GM23338 (cell line): Measurements from ENCODE around the gene PDE1C. TPM values are rescaled to one million over a fixed set of nuclear protein-coding genes. Genes with fewer than 3 reads are reported as not detected.

Experiments
- ATAC-seq: fragments of 200-7000 bp; cut with Tn5 transposase; 3 replicates; pipeline ENCODE4 v1.9.1; 2020
- DNase-seq: peaks from one replicate; pipeline ENCODE4 v3.0.0-alpha.2; 2015; ENCODE audit warnings: low spot score
- H2AFZ ChIP-seq: fragments of 200-600 bp; sonication (generic); 2 replicates; pipeline ENCODE4 v1.8.0; 2016; ENCODE audit warnings: antibody characterized with exemption, mild to moderate bottlenecking, moderate library complexity
- H3F3A ChIP-seq: fragments of 200-600 bp; sonication (generic); replicated peaks from 2 replicates; pipeline ENCODE4 v1.8.0; 2017; ENCODE audit warnings: antibody characterized with exemption, mixed run types, low read depth
- H3K27ac ChIP-seq: fragments of 200-600 bp; sonication (generic); 2 replicates; pipeline ENCODE4 v1.6.1; 2016; ENCODE audit warnings: low read depth
- H3K27me3 ChIP-seq: fragments of 200-600 bp; sonication (generic); 2 replicates; pipeline ENCODE4 v1.8.0; 2016; ENCODE audit warnings: mild to moderate bottlenecking, mixed run types, moderate library complexity; ENCODE audit not compliant: insufficient read depth
- H3K36me3 ChIP-seq: fragments of 200-600 bp; sonication (generic); 2 replicates; pipeline ENCODE4 v1.8.0; 2016; ENCODE audit warnings: mild to moderate bottlenecking; ENCODE audit not compliant: insufficient read depth
- H3K4me1 ChIP-seq: fragments of 200-600 bp; sonication (generic); 2 replicates; pipeline ENCODE4 v1.8.0; 2016; ENCODE audit warnings: mild to moderate bottlenecking, moderate library complexity; ENCODE audit not compliant: insufficient read depth
- H3K4me2 ChIP-seq: fragments of 200-600 bp; sonication (generic); 2 replicates; pipeline ENCODE4 v1.7.1; 2017; ENCODE audit warnings: mixed run types
- H3K4me3 ChIP-seq: fragments of 200-600 bp; sonication (generic); 2 replicates; pipeline ENCODE4 v1.6.1; 2016; ENCODE audit warnings: mixed run types
- H3K79me2 ChIP-seq: fragments of 200-600 bp; sonication (generic); replicated peaks from 2 replicates; pipeline ENCODE4 v1.8.0; 2017; ENCODE audit warnings: mild to moderate bottlenecking; ENCODE audit not compliant: insufficient read depth
- H3K9me2 ChIP-seq: fragments of 200-600 bp; sonication (generic); 2 replicates; pipeline ENCODE4 v1.8.0; 2017; ENCODE audit not compliant: insufficient read depth
- H4K20me1 ChIP-seq: fragments of 200-600 bp; sonication (generic); replicated peaks from 2 replicates; pipeline ENCODE4 v1.8.0; 2017; ENCODE audit warnings: mild to moderate bottlenecking; ENCODE audit not compliant: insufficient read depth
- H3K27ac Mint-ChIP-seq: 2 replicates; pipeline ENCODE4 v1.8.0; 2020; ENCODE audit warnings: inconsistent platforms, mild to moderate bottlenecking, moderate library complexity, mixed read lengths
- H3K27me3 Mint-ChIP-seq: 3 replicates; pipeline ENCODE4 v1.8.0; 2022; ENCODE audit warnings: low read depth, mild to moderate bottlenecking, moderate library complexity, mixed read lengths, inconsistent platforms; ENCODE audit not compliant: insufficient read depth, poor library complexity
- H3K36me3 Mint-ChIP-seq: 3 replicates; pipeline ENCODE4 v1.8.0; 2021; ENCODE audit warnings: low read depth, mild to moderate bottlenecking, inconsistent platforms, moderate library complexity, mixed read lengths
- H3K4me1 Mint-ChIP-seq: 3 replicates; pipeline ENCODE4 v1.8.0; 2020; ENCODE audit warnings: mild to moderate bottlenecking, inconsistent platforms, mixed read lengths
- H3K4me3 Mint-ChIP-seq: 3 replicates; pipeline ENCODE4 v1.8.0; 2021; ENCODE audit warnings: moderate library complexity, mild to moderate bottlenecking, inconsistent platforms, mixed read lengths
- H3K9me3 Mint-ChIP-seq: 3 replicates; pipeline ENCODE4 v1.8.0; 2020; ENCODE audit warnings: moderate library complexity, mild to moderate bottlenecking, inconsistent platforms, mixed read lengths
- CREB1 ChIP-seq: fragments of 250-450 bp; sonication (Bioruptor Pico); IDR thresholded peaks from 2 replicates; pipeline ENCODE4 v1.5.0; 2020; ENCODE audit warnings: low read depth, mild to moderate bottlenecking, moderate library complexity
- EZH2 ChIP-seq: fragments of 200-600 bp; sonication (generic); IDR thresholded peaks from one replicate; pipeline ENCODE4 v1.8.0; 2017; ENCODE audit warnings: antibody characterized with exemption, mild to moderate bottlenecking, low read depth; ENCODE audit not compliant: unreplicated experiment
- EZH2phosphoT487 ChIP-seq: fragments of 200-600 bp; sonication (generic); IDR thresholded peaks from one replicate; pipeline ENCODE4 v1.8.1; 2018; ENCODE audit warnings: antibody characterized with exemption; ENCODE audit not compliant: unreplicated experiment
- JUNB ChIP-seq: IDR thresholded peaks from one replicate; pipeline ENCODE4 v1.6.1; 2016; ENCODE audit warnings: antibody characterized with exemption; ENCODE audit not compliant: unreplicated experiment
- NANOG ChIP-seq: IDR thresholded peaks from 2 replicates; pipeline ENCODE4 v1.6.1; 2016; ENCODE audit warnings: antibody characterized with exemption, borderline replicate concordance
- POLR2AphosphoS5 ChIP-seq: IDR thresholded peaks from 2 replicates; pipeline ENCODE4 v1.6.1; 2016; ENCODE audit warnings: antibody characterized with exemption, low read depth
- ZNF114 ChIP-seq: fragments of 250-450 bp; sonication (Bioruptor Pico); IDR thresholded peaks from 2 replicates; pipeline ENCODE4 v1.5.0; 2020; ENCODE audit warnings: mild to moderate bottlenecking, moderate library complexity
- ZNF331 ChIP-seq: fragments of 250-450 bp; sonication (Bioruptor Pico); IDR thresholded peaks from 2 replicates; pipeline ENCODE4 v1.5.0; 2020; ENCODE audit warnings: low read depth, mild to moderate bottlenecking, moderate library complexity
- polyA plus RNA-seq: library from polyadenylated mRNA; unstranded; fragments of >200 nt; fragmentation: Nextera tagmentation; extraction: Ambion mirVana; gene quantifications from 2 replicates; pipeline ENCODE4 v1.2.1, GENCODE V29; 2016
- total RNA-seq: library from RNA; depleted of rRNA; stranded (reverse); fragments of >200 nt; shearing (Covaris generic); gene quantifications from 2 replicates; pipeline ENCODE4 v1.2.3, GENCODE V29; 2014
- TF ChIP-seq, protein P1 (sequence below): fragments of 250-450 bp; sonication (Bioruptor Pico); IDR thresholded peaks from 2 replicates; pipeline ENCODE4 v1.5.0; 2020; ENCODE audit warnings: mild to moderate bottlenecking, moderate library complexity
- TF ChIP-seq, protein P2 (sequence below), 2 experiments: fragments of 200-600 bp in 1 of 2; sonication (generic) in 1 of 2; conservative IDR thresholded peaks; 2 replicates each; pipeline versions ENCODE4 v1.5.1 to v1.6.1; 2016 to 2017; ENCODE audit warnings: antibody characterized with exemption in 2 of 2, low read depth in 2 of 2, mild to moderate bottlenecking in 2 of 2, moderate library complexity in 1 of 2
- TF ChIP-seq, protein P3 (sequence below): IDR thresholded peaks from 2 replicates; pipeline ENCODE4 v1.6.1; 2016; ENCODE audit warnings: antibody characterized with exemption

Gene PDE1C
- total and polyA plus RNA-seq, 2 experiments from 2014 or later: 0.28 TPM; not detected in 1

DNA sequence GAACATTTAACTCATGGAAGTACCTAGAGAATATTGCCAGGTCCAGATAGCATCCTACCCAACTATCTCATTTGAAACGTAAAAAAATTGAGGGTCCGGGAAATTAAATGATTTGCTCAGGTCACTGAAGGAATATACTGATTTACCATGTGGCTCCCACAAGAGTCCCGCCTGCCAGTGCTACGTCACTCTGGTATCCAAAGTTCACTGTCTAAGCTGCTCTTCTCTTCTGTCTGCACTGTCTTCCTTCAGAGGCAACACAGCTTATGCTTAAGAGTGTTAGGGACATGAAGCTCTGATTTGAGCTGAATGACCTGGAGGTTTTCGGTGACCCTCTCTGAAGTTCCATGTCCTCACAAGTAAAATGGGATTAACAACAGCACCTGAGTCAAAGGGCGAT, 114.6 kb downstream of the PDE1C start:
- Histone ChIP-seq H3K4me3 (no peak overlapping the region), H3K4me2 (no peak overlapping the region), H3K79me2 (no peaks in the 10 kb centered on the region), H3F3A (no peaks in the 10 kb centered on the region), H3K27me3 (no peaks in the 10 kb centered on the region), H3K27ac (no peak overlapping the region), H3K36me3 (no peaks in the 10 kb centered on the region; the same call in 1 of the 2 replicates), H3K4me1 (peaks cover 7% of the 10 kb centered on the region; the same call in 1 of the 2 replicates), H3K9me2 (no peaks in the 10 kb centered on the region), H2AFZ (no peak overlapping the region; the same call in 1 of the 2 replicates), H4K20me1 (no peaks in the 10 kb centered on the region)
- H3K4me1 Mint-ChIP-seq: peaks cover 6% of the 10 kb centered on the region; the same call in 1 of the 3 replicates
- TF ChIP-seq, protein P1, sequence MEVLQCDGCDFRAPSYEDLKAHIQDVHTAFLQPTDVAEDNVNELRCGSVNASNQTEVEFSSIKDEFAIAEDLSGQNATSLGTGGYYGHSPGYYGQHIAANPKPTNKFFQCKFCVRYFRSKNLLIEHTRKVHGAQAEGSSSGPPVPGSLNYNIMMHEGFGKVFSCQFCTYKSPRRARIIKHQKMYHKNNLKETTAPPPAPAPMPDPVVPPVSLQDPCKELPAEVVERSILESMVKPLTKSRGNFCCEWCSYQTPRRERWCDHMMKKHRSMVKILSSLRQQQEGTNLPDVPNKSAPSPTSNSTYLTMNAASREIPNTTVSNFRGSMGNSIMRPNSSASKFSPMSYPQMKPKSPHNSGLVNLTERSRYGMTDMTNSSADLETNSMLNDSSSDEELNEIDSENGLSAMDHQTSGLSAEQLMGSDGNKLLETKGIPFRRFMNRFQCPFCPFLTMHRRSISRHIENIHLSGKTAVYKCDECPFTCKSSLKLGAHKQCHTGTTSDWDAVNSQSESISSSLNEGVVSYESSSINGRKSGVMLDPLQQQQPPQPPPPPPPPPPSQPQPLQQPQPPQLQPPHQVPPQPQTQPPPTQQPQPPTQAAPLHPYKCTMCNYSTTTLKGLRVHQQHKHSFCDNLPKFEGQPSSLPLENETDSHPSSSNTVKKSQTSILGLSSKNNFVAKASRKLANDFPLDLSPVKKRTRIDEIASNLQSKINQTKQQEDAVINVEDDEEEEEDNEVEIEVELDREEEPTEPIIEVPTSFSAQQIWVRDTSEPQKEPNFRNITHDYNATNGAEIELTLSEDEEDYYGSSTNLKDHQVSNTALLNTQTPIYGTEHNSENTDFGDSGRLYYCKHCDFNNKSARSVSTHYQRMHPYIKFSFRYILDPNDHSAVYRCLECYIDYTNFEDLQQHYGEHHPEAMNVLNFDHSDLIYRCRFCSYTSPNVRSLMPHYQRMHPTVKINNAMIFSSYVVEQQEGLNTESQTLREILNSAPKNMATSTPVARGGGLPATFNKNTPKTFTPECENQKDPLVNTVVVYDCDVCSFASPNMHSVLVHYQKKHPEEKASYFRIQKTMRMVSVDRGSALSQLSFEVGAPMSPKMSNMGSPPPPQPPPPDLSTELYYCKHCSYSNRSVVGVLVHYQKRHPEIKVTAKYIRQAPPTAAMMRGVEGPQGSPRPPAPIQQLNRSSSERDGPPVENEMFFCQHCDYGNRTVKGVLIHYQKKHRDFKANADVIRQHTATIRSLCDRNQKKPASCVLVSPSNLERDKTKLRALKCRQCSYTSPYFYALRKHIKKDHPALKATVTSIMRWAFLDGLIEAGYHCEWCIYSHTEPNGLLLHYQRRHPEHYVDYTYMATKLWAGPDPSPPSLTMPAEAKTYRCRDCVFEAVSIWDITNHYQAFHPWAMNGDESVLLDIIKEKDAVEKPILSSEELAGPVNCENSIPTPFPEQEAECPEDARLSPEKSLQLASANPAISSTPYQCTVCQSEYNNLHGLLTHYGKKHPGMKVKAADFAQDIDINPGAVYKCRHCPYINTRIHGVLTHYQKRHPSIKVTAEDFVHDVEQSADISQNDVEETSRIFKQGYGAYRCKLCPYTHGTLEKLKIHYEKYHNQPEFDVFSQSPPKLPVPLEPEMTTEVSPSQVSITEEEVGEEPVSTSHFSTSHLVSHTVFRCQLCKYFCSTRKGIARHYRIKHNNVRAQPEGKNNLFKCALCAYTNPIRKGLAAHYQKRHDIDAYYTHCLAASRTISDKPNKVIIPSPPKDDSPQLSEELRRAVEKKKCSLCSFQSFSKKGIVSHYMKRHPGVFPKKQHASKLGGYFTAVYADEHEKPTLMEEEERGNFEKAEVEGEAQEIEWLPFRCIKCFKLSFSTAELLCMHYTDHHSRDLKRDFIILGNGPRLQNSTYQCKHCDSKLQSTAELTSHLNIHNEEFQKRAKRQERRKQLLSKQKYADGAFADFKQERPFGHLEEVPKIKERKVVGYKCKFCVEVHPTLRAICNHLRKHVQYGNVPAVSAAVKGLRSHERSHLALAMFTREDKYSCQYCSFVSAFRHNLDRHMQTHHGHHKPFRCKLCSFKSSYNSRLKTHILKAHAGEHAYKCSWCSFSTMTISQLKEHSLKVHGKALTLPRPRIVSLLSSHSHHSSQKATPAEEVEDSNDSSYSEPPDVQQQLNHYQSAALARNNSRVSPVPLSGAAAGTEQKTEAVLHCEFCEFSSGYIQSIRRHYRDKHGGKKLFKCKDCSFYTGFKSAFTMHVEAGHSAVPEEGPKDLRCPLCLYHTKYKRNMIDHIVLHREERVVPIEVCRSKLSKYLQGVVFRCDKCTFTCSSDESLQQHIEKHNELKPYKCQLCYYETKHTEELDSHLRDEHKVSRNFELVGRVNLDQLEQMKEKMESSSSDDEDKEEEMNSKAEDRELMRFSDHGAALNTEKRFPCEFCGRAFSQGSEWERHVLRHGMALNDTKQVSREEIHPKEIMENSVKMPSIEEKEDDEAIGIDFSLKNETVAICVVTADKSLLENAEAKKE (CRISPR knock-in tag): no peak
- no peak for TF ChIP-seq EZH2
- no peak for TF ChIP-seq CREB1
- no peak overlapping the region for H3K27ac Mint-ChIP-seq
- no peak for ATAC-seq
- H3K4me3 Mint-ChIP-seq: no peak overlapping the region
- H3K9me3 Mint-ChIP-seq: no peaks in the 10 kb centered on the region
- DNase-seq: no peak
- H3K27me3 Mint-ChIP-seq: peaks cover 2% of the 10 kb centered on the region
- no peaks in the 10 kb centered on the region for H3K36me3 Mint-ChIP-seq

DNA sequence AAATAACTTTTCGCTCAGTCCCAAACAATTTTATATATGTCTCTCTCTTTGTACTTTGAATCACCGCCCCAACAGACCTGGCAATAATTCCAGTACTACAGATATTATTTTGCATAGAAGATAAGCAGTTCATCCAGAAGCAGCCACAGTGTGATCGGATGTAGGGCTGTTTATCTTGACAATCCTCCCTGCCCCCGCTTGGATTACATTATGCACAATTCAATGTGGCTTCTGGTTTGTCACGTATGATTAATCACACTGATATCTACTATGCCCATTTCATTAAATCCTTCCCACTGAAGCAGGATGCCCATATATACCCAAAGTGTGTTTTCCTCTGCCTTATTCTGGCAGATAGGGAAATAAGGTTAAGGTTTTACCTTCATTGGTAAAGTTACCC, 115.2 kb downstream of the PDE1C start:
- H3K4me2 ChIP-seq: no peak overlapping the region
- peaks cover 7% of the 10 kb centered on the region; the same call in 1 of the 2 replicates for H3K4me1 ChIP-seq
- H3K4me1 Mint-ChIP-seq: peaks cover 6% of the 10 kb centered on the region; the same call in 1 of the 3 replicates
- no peak overlapping the region for H3K27ac Mint-ChIP-seq
- H3K4me3 Mint-ChIP-seq: no peak overlapping the region
- no peaks in the 10 kb centered on the region for H3K36me3 Mint-ChIP-seq
- DNase-seq (no peak), ATAC-seq (no peak)
- no peaks in the 10 kb centered on the region for H3F3A ChIP-seq
- no peaks in the 10 kb centered on the region for H3K79me2 ChIP-seq
- H4K20me1 ChIP-seq: no peaks in the 10 kb centered on the region
- H3K4me3 ChIP-seq: no peak overlapping the region
- H3K36me3 ChIP-seq: no peaks in the 10 kb centered on the region
- H3K27me3 Mint-ChIP-seq: peaks cover 2% of the 10 kb centered on the region
- no peak overlapping the region for H2AFZ ChIP-seq
- H3K27ac ChIP-seq: no peak overlapping the region
- no peaks in the 10 kb centered on the region for H3K27me3 ChIP-seq
- H3K9me2 ChIP-seq: no peaks in the 10 kb centered on the region
- H3K9me3 Mint-ChIP-seq: no peaks in the 10 kb centered on the region
- TF ChIP-seq POLR2AphosphoS5 (no peak), EZH2 (no peak), EZH2phosphoT487 (no peak), JUNB (no peak), NANOG (no peak), ZNF331 (CRISPR knock-in tag) (no peak), ZNF114 (CRISPR knock-in tag) (no peak), CREB1 (no peak)
- TF ChIP-seq, protein P2, sequence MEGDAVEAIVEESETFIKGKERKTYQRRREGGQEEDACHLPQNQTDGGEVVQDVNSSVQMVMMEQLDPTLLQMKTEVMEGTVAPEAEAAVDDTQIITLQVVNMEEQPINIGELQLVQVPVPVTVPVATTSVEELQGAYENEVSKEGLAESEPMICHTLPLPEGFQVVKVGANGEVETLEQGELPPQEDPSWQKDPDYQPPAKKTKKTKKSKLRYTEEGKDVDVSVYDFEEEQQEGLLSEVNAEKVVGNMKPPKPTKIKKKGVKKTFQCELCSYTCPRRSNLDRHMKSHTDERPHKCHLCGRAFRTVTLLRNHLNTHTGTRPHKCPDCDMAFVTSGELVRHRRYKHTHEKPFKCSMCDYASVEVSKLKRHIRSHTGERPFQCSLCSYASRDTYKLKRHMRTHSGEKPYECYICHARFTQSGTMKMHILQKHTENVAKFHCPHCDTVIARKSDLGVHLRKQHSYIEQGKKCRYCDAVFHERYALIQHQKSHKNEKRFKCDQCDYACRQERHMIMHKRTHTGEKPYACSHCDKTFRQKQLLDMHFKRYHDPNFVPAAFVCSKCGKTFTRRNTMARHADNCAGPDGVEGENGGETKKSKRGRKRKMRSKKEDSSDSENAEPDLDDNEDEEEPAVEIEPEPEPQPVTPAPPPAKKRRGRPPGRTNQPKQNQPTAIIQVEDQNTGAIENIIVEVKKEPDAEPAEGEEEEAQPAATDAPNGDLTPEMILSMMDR (conservative IDR thresholded peaks at IDR 0.05; ENCODE audit: low read depth in 2 of 2): no peak
- TF ChIP-seq, protein P3, sequence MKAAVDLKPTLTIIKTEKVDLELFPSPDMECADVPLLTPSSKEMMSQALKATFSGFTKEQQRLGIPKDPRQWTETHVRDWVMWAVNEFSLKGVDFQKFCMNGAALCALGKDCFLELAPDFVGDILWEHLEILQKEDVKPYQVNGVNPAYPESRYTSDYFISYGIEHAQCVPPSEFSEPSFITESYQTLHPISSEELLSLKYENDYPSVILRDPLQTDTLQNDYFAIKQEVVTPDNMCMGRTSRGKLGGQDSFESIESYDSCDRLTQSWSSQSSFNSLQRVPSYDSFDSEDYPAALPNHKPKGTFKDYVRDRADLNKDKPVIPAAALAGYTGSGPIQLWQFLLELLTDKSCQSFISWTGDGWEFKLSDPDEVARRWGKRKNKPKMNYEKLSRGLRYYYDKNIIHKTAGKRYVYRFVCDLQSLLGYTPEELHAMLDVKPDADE: no peak
